Measurements from ENCODE around the gene BLOC1S3. TPM values are rescaled to one million over a fixed set of nuclear protein-coding genes. Genes with fewer than 3 reads are reported as not detected.
A peak's percentile ranks its signal among the peaks of the same experiment; 100 is the strongest.

Gene BLOC1S3
- total RNA-seq, 1 donor from 2014 or later = 22.7 TPM

DNA sequence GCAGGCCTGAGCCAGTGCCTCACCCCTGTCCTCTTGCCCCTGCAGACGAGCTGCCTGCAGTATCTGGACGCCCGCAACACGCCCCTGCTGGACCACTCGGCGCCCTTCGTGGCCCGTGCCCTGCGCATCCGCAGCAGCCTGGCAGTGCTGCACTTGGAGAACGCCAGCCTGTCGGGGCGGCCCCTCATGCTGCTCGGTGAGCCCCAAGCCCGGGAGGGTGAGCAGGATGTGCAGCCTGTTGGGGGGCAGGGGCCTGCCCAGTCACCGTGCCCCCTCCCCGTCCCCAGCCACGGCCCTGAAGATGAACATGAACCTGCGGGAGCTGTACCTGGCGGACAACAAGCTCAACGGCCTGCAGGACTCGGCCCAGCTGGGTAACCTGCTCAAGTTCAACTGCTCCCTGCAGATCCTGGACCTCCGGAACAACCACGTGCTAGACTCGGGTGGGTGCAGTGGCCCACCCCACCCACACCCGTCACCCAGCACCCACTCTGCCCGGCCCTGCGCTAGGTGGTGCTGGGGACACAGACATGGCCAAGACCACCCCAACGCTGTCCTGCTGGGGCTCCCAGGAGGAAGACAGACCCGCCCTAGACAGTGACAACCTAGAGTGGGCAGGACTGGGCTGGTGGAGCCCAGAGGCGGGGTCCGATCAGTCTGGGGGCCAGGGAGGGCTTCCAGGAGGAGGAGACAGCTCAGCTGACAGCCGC, 36.4 kb upstream of the BLOC1S3 start:
- no peak overlapping the region for H3K27ac Mint-ChIP-seq (ENCODE audit: unreplicated experiment)
- DNase-seq (ENCODE audit: low spot score) = no peak
- peak overlapping the region; percentile 37 for H3K4me3 Mint-ChIP-seq (ENCODE audit: unreplicated experiment)
- TF ChIP-seq, protein P1, sequence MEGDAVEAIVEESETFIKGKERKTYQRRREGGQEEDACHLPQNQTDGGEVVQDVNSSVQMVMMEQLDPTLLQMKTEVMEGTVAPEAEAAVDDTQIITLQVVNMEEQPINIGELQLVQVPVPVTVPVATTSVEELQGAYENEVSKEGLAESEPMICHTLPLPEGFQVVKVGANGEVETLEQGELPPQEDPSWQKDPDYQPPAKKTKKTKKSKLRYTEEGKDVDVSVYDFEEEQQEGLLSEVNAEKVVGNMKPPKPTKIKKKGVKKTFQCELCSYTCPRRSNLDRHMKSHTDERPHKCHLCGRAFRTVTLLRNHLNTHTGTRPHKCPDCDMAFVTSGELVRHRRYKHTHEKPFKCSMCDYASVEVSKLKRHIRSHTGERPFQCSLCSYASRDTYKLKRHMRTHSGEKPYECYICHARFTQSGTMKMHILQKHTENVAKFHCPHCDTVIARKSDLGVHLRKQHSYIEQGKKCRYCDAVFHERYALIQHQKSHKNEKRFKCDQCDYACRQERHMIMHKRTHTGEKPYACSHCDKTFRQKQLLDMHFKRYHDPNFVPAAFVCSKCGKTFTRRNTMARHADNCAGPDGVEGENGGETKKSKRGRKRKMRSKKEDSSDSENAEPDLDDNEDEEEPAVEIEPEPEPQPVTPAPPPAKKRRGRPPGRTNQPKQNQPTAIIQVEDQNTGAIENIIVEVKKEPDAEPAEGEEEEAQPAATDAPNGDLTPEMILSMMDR (IDR thresholded peaks at IDR 0.05; ENCODE audit: unreplicated experiment) = no peak
- H3K27me3 Mint-ChIP-seq (ENCODE audit: unreplicated experiment) = peaks cover 7% of the 10 kb centered on the region
- peaks cover 7% of the 10 kb centered on the region for H3K4me1 Mint-ChIP-seq (ENCODE audit: unreplicated experiment)
- H3K9me3 Mint-ChIP-seq (ENCODE audit: unreplicated experiment) = no peaks in the 10 kb centered on the region
- H3K36me3 Mint-ChIP-seq (ENCODE audit: low read depth, unreplicated experiment) = peaks cover 18% of the 10 kb centered on the region

DNA sequence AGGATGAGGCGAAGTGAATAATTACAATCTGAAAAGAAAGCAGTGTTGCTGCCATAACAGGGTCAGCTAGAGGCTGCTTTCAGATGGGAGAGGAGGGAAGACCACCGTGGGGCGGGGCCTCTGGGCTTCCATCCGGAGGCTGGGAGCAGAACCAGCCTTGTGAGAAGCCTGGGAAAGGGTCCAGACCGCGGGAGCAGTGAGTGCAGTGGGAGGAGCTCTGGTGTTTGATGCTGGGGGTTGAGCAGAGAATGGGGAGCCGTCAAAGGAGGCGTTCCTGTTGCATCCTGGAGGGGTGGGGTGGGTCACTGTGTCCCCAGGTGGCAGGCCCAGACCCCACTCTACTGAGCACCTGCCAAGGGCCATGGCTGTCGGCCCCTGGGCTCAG, 35.9 kb upstream of the BLOC1S3 start:
- no peaks in the 10 kb centered on the region for H3K9me3 Mint-ChIP-seq (ENCODE audit: unreplicated experiment)
- peak overlapping the region; percentile 37 for H3K4me3 Mint-ChIP-seq (ENCODE audit: unreplicated experiment)
- no peak overlapping the region for H3K27ac Mint-ChIP-seq (ENCODE audit: unreplicated experiment)
- H3K36me3 Mint-ChIP-seq (ENCODE audit: low read depth, unreplicated experiment) = peaks cover 18% of the 10 kb centered on the region
- DNase-seq (ENCODE audit: low spot score) = no peak
- TF ChIP-seq, protein P1 (IDR thresholded peaks at IDR 0.05; ENCODE audit: unreplicated experiment) = no peak
- peaks cover 7% of the 10 kb centered on the region for H3K27me3 Mint-ChIP-seq (ENCODE audit: unreplicated experiment)
- H3K4me1 Mint-ChIP-seq (ENCODE audit: unreplicated experiment) = peaks cover 3% of the 10 kb centered on the region

DNA sequence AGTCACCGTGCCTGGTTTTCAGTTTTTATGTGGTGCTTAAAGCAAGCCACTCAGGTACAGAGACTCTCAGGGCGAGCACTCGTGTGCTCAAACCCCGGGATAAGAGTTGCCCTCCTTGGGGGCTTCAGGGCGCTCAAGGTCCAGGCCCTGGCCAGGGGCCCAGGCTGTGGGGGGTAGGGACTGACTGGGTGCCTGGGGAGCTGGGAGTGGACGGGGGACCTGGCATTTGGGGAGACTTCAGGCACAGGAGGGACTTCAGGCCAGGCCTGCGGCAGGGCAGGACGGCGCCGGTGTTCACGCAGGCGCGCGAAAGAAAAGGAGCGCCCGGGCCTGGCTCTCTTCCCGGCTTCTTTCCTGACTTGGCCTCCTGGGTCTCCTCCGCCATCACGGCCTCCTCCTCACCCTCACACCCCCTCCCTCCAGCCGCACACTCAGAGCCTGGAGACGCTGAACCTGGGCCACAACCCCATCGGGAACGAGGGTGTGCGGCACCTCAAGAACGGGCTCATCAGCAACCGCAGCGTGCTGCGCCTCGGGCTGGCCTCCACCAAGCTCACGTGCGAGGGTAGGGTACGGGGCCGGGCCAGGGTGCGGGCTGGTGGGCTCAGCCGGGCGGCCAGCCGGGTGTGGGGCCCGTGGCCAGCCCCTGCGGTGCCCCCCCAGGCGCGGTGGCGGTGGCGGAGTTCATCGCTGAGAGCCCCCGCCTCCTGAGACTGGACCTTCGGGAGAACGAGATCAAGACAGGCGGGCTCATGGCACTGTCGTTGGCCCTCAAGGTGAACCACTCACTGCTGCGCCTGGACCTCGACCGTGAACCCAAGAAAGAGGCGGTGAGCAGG, 33.9 kb upstream of the BLOC1S3 start:
- H3K27ac Mint-ChIP-seq (ENCODE audit: unreplicated experiment) = no peak overlapping the region
- DNase-seq (ENCODE audit: low spot score) = no peak
- H3K4me1 Mint-ChIP-seq (ENCODE audit: unreplicated experiment) = no peaks in the 10 kb centered on the region
- TF ChIP-seq, protein P1 (IDR thresholded peaks at IDR 0.05; ENCODE audit: unreplicated experiment) = no peak
- H3K9me3 Mint-ChIP-seq (ENCODE audit: unreplicated experiment) = no peaks in the 10 kb centered on the region
- H3K4me3 Mint-ChIP-seq (ENCODE audit: unreplicated experiment) = no peak overlapping the region
- H3K36me3 Mint-ChIP-seq (ENCODE audit: low read depth, unreplicated experiment) = peaks cover 22% of the 10 kb centered on the region
- H3K27me3 Mint-ChIP-seq (ENCODE audit: unreplicated experiment) = peaks cover 13% of the 10 kb centered on the region

DNA sequence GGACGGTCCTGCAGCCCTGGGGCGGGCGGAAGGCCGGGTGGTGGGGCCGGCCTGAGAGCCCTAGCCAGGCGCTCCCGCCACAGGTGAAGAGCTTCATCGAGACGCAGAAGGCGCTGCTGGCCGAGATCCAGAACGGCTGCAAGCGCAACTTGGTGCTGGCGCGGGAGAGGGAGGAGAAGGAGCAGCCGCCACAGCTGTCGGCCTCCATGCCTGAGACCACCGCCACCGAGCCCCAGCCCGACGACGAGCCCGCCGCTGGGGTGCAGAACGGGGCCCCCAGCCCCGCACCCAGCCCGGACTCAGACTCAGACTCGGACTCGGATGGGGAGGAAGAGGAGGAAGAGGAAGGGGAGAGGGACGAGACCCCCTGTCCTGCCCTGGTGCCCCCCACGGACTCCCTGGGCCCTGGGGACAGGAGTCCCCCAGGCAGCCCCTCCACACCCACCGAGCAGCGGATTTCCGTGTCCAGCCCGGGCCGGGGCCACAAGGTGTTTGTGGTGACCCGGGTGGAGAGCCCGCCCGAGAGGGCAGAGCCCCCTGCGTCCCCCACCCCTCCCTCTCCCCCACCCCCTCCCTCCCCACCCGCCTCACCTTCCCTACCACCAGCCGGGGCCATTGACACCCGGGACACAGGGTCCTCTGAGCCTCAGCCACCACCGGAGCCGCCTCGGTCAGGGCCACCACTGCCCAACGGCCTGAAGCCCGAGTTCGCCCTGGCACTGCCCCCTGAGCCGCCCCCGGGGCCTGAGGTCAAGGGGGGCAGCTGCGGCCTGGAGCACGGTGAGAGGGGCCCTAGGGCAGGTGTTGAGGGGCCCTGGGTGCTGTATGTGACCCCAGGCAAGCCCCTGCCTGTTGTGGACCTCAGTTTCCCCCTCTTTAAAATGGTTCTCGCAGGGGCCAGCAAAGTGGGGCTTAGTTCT, 33.1 kb upstream of the BLOC1S3 start:
- H3K27me3 Mint-ChIP-seq (ENCODE audit: unreplicated experiment) = peaks cover 12% of the 10 kb centered on the region
- no peak overlapping the region for H3K27ac Mint-ChIP-seq (ENCODE audit: unreplicated experiment)

More for the DNA sequence above, 33.1 kb upstream of the BLOC1S3 start:
- no peak for DNase-seq (ENCODE audit: low spot score)
- Mint-ChIP-seq H3K4me1 (ENCODE audit: unreplicated experiment) (no peaks in the 10 kb centered on the region), H3K9me3 (ENCODE audit: unreplicated experiment) (no peaks in the 10 kb centered on the region), H3K4me3 (ENCODE audit: unreplicated experiment) (no peak overlapping the region), H3K36me3 (ENCODE audit: low read depth, unreplicated experiment) (peaks cover 22% of the 10 kb centered on the region)
- TF ChIP-seq, protein P1 (IDR thresholded peaks at IDR 0.05; ENCODE audit: unreplicated experiment) = no peak

Data from endothelial cell (in vitro differentiated cells).